OCI-LY7 (cell line): Measurements from ENCODE around the gene DROSHA.

Source experiments
- CTCF ChIP-seq: fragments of 200-600 bp; sonication (generic); conservative IDR thresholded peaks from 2 replicates; pipeline ENCODE4 v1.5.1; 2014; ENCODE audit warnings: mild to moderate bottlenecking, antibody characterized with exemption, low read length, moderate library complexity, mixed read lengths
- EZH2phosphoT487 ChIP-seq: fragments of 200-600 bp; sonication (generic); IDR thresholded peaks from 2 replicates; pipeline ENCODE4 v1.6.1; 2018; ENCODE audit warnings: low read depth, borderline replicate concordance, mild to moderate bottlenecking, mixed run types, antibody characterized with exemption, low read length, moderate library complexity, mixed read lengths

DNA sequence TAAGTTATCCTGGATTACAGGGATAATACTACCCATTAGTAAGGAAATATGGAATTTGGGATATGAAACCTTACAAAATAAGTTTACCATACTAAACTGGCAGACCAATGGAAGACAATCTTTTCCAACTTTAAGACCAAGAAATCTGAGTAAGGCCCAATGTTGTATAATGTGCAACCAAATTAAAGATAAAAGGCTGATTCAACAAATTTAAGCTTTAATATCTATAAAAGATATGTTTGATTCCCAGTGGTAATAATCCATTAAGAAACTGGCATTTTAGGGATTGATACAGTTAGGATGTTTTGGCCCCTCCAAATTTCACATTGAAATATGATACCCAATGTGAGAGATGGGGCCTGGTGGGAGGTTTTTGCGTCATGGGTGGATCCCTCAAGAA lies 66.6 kb downstream of the DROSHA start:
- TF ChIP-seq CTCF (no peak), EZH2phosphoT487 (no peak)
